ENCODE measurements around the gene MFSD6.
"Not testable (repeated sequence)": the region's sequence is repeated elsewhere in the genome, so short reads cannot be mapped to it uniquely, and the experiment has no call there.

MFSD6 gene

DNA sequence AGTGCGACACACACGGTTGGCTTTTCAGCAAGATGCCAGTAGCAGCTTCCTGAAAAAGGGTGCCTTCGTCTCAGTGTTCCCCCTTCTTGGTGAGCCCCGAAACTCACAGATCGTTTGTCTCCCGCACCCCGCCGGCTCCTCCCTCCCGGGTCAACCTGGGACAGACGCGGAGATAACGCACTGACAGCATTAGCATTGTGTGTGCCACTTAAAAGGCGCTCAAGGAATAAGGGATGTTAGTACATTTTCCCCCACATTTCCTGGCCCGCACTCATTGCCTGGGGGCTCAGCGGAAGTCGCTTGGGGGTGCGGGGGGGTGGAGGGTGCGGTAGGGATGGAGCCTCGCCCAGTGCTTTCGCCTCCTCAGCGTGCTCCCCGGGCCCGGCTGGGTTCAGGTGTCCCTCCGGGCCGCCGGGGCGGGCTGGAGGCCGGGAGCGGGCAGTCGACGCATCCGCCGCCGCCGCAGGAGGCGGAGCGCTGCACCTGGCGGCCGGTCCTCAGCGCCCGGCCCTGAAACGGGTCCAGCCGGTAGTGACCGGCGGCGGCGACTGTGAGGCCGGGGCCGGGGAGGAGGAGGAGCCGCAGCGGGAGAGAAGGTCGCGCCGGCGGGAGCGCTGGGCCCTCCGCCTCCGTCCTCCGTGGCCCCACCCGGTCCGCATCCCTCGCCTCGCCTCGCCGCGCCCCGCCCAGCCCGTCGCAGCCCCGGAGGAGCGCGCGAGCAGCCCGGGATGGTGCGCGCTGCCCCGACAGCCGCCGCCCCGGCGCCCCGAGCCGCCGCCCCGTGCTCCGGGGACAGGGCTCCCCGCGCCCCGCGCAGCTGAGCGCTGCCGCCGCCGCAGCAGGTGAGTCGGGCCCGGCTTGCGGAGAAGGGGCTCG, at the start of gene MFSD6:
Gene MFSD6 (plus strand): TSS at position 694 of the 876 bp plus-strand sequence. CDS start 27,675 bp downstream, outside the sequence.
- DNase-seq (ENCODE audit: low spot score) = peak; percentile 61

DNA sequence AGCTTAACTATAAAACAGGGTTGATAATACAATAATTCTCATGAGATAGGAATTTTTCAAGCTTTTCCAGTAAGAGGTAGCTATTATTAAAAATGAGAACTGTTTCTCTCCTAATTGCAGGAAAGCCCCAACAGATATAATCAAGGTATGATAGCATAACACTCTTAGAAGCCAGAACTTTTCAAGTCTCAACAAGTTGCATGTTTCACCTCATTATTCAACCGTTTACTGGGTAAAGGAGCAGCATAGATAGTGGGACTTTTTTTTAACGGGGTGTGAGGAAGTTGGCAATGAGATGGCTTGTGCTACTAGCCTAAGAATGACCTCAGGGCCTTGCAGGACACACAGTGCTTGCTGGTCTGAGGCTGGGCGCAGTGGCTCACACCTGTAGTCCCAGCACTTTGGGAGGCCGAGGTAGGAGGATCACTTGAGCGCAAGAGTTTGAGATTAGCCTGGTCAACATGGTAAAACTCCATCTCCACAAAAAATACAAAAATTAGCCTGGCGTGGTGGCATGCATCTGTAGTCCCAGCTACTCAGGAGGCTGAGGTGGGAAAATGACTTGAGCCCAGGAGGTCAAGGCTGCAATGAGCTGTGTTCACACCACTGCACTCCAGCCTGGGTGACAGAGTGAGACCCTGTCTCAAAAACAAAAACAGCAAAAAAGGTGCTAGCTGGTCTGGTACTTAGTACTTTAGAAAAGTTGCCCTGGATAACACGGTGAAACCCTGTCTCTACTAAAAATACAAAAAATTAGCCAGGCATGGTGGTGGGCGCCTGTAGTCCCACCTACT, 49.3 kb upstream of the MFSD6 start:
- not testable (repeated sequence) for DNase-seq (ENCODE audit: low spot score)

DNA sequence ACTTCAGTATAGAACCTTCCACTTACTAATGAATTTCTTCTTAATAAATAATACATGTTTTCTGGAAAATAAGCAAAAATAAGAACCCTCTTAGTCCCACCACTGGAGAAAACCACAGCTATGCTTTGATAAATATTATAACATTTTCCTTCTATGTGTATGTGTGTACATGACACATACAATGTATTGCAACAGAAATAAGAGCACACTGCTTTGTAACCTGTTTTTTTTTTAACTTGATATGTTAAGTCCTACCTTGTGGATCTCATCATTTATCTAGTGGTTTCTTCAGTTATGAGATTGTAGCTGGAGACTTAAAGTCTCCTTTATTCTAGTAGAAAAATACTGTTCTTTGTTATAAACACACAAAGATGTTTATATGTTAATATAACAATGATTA, 47.6 kb upstream of the MFSD6 start:
- DNase-seq (ENCODE audit: low spot score) = no peak

DNA sequence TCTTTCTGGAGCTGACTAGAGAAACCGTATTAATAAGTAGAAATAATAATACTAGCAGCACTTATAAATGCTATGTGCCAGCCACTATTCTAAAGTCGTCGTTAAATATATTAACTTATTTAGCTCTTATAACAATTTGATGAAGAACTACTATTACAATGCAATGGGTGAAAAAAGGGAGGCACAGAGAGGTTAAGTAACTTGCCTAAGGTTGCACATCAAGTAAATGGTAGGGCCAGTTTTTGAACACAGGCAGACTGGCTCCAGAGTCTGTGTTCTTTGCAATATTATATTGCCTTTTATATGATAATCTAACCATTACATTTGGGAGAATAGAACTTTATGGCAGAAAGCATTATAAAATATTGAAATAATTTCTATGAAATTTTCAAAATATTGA, 47.2 kb upstream of the MFSD6 start:
- no peak for DNase-seq (ENCODE audit: low spot score)

DNA sequence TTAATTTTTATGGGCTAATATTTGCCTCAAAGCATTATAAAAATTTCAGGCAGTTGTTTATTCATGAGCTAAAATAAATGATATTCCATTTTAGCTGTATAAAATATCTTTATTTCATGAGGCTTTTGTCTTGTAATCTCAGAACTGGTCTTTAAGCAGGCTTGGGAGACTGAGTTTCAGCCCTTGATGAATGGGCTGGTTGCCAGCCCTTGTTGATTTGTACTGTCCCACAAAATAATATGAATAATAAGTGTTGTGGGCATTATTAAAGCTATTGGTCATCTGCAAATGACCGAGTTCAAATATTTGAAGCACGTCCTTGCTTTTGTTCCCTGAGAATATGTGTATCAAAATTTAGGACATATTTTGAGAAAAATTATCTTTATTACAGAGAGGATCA, 46.6 kb upstream of the MFSD6 start:
- no peak for DNase-seq (ENCODE audit: low spot score)

DNA sequence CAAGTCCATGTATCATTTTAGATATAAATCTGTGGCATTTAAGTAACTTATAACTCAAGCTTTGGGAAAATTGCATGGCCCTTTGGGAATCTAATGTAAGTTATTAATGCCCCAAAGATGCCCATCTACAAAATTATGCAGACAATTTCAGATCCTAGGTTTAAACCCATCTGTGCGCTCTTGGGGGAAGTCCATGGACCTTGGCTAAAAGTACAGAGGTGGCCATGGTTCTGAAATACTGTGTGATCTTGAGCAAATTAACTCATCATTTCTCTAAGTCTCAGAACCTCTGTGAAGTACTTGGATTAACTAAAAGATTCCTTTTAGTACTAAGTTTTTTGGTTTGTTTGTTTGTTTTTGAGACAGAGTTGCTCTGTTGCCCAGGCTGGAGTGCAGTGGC, 45.3 kb upstream of the MFSD6 start:
- no peak for DNase-seq (ENCODE audit: low spot score)

DNA sequence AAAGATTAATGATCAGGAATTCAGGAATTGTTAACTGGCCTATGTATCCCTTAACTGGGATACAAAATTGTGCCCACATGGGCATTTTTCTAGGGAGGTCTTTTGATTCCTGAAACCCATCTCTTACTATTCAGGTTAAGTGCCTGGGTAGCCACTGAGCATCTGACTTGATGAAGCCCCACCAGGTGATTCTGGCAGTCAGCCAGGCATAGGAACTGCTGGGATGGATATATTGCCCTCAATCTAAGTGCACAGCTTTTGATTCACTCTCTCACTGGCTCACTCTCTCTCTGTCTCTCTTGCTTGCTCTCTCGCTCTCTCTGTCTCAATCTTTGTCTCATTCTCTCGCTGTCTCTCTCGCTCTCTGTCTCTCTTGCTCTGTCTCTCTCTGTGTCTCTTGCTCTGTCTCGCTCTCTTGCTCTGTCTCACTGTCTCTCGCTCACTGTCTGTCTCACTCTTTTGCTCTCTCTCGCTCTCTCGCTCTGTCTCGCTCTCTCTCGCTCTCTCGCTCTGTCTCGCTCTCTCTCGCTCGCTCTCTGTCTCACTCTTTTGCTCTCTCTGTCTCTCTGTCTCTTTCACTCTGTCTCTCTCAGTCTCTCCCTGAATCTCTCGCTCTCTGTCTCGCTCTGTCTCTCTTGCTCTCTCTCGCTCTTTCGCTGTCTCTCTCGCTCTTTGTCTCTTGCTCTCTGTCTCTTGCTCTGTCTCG, 42.5 kb upstream of the MFSD6 start:
- no peak for DNase-seq (ENCODE audit: low spot score)

DNA sequence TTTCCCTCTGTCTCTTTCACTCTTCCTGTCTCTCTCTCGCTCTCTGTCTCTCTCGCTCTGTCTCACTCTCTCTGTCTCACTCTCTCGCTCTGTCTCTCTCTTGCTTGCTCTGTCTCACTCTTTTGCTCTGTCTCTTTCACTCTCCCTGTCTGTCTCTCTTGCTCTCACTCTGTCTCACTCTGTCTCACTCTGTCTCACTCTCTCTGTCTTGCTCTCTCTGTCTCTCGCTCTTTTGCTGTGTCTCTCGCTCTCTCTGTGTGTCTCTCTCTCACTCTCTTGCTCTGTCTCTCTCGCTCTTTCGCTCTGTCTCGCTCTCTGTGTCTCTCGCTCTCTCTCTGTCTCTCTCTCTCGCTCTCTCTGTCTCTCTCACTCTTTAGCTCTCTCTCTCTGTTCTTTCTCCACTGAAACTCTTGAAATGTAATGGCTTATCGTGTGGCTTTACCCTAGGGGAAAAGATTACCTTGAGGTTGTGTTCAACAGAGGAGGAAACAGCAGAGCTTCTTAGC, 41.9 kb upstream of the MFSD6 start:
- no peak for DNase-seq (ENCODE audit: low spot score)

DNA sequence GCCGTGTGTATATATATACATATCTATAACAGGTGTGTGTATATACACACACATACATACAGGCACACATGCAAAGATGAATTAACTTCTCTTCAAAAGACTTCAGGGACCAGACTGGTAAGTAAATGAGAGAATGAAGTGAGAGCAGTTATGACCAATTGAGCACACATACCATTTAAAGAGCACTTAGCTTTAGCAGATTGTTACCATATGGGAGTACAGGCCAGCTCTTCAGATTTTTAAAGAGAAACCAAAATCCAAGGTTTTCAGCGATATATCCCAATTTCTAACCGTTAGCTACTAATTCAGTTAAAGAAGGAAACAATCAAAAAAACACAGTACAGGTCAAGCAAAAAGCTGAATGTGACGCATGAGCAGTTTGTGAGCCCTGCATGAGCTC, 41.1 kb upstream of the MFSD6 start:
- no peak for DNase-seq (ENCODE audit: low spot score)

DNA sequence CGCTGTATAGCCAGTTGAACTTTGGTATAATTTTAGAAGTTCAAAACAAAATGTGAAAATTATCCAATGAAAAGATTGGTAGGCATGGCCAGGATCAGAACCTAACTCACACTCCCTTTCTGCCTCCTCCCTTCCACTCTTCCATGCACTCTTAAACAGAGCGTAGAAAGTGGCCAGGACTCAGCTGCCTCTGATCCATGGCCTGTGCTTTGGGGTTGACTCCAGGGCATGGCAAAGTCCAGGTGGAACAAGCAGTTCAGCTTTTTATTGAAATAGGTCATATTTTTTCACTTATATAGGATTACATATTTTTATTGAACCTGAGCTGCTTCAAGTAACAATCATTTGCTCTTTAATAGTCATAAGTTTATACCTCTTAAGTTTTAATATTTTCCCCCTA, 38.5 kb upstream of the MFSD6 start:
- DNase-seq (ENCODE audit: low spot score) = no peak

DNA sequence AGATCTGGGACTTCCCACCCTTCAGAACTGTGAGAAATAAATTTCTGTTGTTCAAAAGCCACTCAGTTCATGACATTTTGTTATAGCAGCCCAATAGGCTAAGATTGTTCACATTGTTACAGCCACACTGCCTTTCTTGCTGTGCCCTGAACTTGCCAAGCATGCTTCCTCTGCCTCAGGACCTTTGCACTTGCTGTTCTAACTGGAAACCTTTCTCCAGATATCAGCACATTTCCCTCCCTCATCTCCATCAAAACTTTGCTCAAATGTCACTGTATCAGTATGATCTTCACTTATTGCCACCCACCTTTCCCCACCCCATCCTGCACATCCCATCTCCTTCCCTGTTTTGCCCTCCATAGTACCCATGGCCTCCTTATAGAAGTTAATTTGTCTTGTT, 32.1 kb upstream of the MFSD6 start:
- DNase-seq (ENCODE audit: low spot score) = no peak

DNA sequence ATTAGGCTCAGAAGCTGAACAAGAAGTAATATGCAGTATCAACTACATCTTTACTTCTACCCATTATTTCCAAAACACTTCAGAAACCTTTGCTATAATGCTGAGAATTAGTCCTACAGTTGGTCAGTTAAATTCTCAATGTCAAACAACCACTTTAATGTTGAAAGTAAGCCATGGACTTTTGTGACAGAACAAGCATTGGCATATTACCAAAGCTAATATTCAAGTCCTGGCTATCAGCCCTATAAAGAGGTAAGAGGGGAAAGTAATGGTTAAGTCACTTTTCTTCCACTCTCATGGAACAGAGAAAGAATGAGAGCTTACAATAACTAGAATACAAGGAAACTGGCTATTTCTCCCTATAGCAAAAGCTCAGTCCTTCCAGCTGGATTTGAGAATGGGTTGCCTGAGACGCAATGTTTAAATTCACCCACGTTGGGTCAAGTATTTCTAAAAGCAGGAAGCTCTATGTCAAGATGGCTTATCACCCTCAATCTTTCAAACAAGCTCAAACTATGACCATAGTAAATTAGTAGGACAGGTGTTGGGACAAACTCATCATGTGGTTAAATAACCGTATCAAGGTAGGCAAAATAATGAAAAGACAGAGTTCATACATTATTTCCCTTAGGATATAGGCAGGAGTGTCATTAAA, 31.4 kb upstream of the MFSD6 start:
- DNase-seq (ENCODE audit: low spot score) = no peak

DNA sequence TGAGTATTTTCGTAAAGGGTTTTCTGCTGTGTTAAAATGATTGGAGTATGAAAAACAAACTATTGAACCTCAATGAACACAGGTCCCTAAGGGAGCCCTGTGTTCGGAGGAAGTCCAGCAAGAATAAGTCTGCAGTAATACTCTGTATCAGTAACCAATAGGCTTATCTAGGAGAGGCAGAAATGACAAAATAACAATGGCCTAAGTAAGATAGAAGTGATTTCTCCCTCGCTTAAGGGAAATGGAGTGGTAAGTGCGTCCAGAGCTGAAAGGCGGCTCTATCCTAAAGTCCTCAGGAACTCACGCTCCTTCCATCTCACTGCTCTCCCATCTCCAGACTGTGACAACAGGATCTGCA, 29.3 kb upstream of the MFSD6 start:
- no peak for DNase-seq (ENCODE audit: low spot score)

DNA sequence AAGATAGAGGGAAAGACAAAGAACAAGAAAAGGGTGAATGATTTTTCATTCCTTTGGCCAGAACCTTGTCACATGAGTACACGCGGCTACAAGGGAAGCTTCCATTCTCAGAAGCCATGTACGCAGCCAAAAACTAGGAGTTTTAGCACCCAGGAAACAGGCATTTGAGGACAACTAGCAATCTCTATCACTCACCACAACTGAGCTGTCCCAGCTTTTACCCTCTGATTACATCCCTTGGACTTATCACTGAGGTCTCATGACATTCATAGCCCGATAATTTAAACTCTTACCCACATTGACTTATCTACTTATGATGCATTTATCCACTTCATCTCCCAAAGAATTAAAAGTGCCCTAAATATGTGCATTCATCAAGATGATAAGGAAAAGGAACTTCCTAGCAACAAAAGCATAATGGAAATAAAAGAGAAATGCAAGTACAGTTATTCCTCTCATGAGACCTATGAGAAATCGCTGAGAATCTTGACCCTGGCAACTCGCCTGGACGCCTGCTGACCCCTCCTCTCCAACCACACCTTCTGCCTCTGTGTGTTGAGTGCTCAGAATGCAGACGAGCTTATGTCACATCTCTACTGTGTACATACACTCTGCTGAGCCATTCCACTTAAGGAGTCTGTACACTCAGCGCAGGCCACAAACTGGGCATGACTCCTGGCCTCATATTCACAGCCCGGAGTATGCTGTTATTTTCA, 28.7 kb upstream of the MFSD6 start:
- DNase-seq (ENCODE audit: low spot score) = no peak

DNA sequence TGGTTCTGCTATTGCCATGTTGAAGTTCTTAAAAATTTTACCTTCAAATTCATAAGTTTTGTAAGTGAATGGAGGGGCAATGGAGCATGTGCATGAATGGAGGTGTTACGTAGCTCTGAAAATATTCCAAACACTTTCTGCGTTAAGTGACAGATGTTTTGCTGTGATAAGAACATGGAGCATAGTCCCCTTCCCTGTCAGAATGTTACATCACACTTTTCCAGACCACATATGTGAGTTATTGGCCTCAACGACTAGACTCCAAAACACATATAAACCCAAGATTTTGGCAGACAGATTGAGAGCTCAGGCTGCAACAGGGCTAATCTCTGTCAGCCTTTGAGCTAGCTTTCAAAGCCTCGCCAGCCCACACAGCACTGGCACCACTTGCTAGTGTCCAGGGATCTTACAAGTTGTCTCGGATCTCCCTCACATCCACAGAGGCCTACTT, 27.2 kb upstream of the MFSD6 start:
- no peak for DNase-seq (ENCODE audit: low spot score)

DNA sequence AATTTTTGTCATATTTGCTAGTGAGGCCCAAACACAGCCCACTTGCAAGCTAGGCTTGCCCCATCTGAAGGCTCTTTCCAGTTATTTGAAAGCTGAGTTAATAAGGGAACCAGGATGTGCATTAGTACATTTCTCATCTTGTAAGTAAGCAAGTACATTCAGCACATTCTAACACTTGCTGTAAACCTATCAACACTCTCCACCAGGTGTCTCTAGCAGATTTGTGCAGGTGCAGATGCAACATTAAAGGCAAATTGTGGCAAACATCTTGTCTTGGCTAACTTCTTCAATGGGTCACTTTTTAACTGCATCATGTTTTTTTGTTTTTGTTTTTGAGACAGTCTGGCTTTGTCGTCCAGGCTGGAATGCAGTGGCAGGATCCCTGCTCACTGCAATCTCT, 25.3 kb upstream of the MFSD6 start:
- DNase-seq (ENCODE audit: low spot score) = peak; percentile 68

DNA sequence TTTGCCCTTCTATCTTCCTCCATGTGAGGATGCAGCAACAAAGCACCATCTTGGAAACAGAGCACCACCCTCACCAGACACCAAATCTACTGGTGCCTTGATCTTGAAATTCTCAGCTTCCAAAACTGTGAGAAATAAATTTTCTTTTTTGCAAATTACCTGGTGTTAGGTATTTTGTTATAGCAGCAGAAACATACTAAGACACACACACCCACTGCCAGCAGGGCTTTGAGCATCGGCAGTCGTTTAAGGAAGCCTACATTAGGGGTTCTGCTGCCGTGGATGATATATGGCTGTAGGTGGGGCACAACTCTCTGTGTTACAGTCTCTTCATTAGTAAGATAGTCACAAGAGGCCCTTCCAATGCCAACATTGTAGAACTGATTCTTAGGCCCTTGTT, 20.7 kb upstream of the MFSD6 start:
- DNase-seq (ENCODE audit: low spot score) = no peak

DNA sequence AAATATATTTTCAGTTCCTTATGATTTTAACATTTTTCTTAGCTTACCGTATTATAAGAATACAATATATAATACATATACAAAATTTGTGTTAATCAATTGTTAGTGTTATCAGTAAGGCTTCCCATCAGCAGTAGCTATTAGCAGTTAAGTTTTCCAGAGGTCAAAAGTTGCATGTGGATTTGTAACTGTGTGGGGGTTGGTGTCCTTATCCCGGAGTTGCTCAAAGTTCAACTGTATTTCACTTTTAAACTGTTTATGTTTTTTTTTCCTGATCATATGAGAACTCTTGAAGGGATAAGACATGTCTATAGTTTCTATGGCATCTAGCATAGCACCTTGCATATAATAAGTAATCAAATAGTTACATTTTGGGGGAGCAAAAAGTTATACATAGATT, 11.9 kb upstream of the MFSD6 start:
- DNase-seq (ENCODE audit: low spot score) = no peak

DNA sequence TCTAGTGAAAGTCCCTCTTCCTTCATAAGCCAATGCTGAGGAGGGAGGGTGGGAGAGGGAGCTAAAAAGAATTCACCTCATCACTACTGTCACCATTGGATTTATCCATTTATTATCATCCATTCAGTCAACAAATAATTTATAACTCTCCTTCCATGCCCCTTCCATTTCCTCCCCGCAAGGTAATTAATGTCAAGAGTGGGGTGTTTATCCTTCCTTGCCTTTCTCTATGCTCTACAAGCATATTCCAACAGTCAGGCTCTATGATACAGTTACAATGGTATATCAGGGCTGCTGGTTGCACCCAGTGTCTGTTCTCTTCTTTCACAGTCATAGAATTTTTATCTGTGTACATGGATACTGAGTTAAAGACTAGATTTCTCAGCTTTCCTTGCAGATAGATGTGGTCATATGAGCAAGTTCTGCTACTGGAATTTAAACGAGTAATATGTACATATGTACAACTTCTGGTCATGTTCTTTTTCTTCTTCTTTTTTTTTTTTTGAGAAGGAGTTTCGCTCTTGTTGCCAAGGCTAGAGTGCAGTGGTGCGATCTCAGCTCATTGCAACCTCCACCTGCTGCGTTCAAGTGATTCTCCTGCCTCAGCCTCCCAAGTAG, 5.1 kb upstream of the MFSD6 start:
- DNase-seq (ENCODE audit: low spot score) = no peak

DNA sequence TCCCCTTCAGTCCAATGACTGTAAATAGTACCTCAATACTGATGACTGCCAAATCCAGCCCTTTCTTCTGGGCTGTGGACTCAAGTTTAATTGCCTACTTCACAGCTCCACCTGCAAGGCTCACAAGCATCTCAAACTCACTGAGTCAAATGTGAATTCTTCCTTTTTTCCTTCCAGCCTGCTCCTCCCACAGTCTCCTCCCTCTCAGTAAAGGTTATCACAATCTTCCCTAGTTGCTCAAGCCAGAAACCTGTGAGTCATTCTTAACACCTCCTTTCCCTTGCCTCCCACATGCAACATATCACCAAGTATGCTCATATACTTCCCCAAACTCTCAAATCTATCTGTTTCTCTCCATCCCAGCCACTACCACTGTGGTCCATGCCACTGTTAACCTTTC, 3.7 kb upstream of the MFSD6 start:
- DNase-seq (ENCODE audit: low spot score) = peak; percentile 61

DNA sequence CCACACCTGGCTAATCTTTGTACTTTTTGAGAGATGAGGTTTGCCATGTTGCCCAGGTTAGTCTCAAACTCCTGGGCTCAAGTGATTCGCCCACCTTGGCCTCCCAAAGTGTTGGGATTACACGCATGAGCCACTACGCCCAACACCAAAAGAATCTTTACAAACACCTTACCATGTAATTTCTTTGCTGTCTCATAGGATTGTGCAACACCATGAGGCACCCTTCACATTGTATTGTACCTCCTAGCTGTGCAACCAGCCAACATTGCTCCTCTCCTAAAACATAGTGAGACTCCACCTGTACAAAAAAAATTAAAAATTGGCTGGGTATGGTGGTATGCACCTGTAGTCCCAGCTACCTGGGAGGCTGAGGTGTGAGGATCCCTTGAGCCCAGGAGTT, 3.1 kb upstream of the MFSD6 start:
- no peak for DNase-seq (ENCODE audit: low spot score)

Measured in LoVo (cell line).